SK-N-SH (cell line): ENCODE results near the gene SLC6A2. TPM values are rescaled to one million over a fixed set of nuclear protein-coding genes. Genes with fewer than 3 reads are reported as not detected.

Source experiments
- CTCF ChIA-PET: fragments of 300-600, 350-600 bp; formaldehyde crosslinking; extraction: SDS; loops from one replicate; lab custom pipeline; 2021; lab: Yijun Ruan, JAX
- POLR2A ChIA-PET: fragments of 350-600 bp; sonication (Branson Sonifier 250); formaldehyde crosslinking; extraction: SDS; loops from one replicate; lab custom pipeline; 2020; ENCODE audit warnings: antibody characterized with exemption, inconsistent platforms; lab: Yijun Ruan, JAX
- DNase-seq: peaks from one replicate; pipeline ENCODE4 v3.0.0; 2012
- H2AFZ ChIP-seq: fragments of 200-600 bp; sonication (generic); 2 replicates; pipeline ENCODE4 v1.8.1; 2016; ENCODE audit warnings: antibody characterized with exemption, mild to moderate bottlenecking, low read depth
- H3F3A ChIP-seq: fragments of 200-600 bp; sonication (generic); replicated peaks from 2 replicates; pipeline ENCODE3; 2016; ENCODE audit warnings: antibody characterized with exemption, mild to moderate bottlenecking; ENCODE audit not compliant: insufficient read depth
- H3K27ac ChIP-seq, 2 experiments: fragments of 200-500 bp in 1 of 2; fragments of 200-600 bp in 1 of 2; sonication (Bioruptor generic) in 1 of 2; sonication (generic), shearing (Covaris generic) in 1 of 2; 2 replicates each; pipeline versions ENCODE4 v1.5.1 to v1.6.1; 2014 to 2016; ENCODE audit warnings: low read depth in 2 of 2, inconsistent platforms in 1 of 2, low read length in 1 of 2, mild to moderate bottlenecking in 1 of 2, mixed read lengths in 1 of 2
- H3K27me3 ChIP-seq: fragments of 200-600 bp; sonication (generic), shearing (Covaris generic); 2 replicates; pipeline ENCODE4 v1.6.1; 2016; ENCODE audit warnings: mixed run types; ENCODE audit not compliant: insufficient read depth
- H3K36me3 ChIP-seq, 2 experiments: fragments of 200-500 bp in 1 of 2; fragments of 200-600 bp in 1 of 2; sonication (Bioruptor generic) in 1 of 2; sonication (generic) in 1 of 2; replicated peaks in 1 of 2; 2 replicates each; pipeline versions ENCODE3 to v1.5.1; 2014 to 2016; ENCODE audit warnings: low read length in 1 of 2, mild to moderate bottlenecking in 1 of 2; ENCODE audit not compliant: insufficient read depth in 2 of 2, control insufficient read depth in 1 of 2
- H3K4me1 ChIP-seq, 2 experiments: fragments of 200-500 bp in 1 of 2; fragments of 200-600 bp in 1 of 2; sonication (Bioruptor generic) in 1 of 2; sonication (generic), shearing (Covaris generic) in 1 of 2; 2 replicates each; pipeline versions ENCODE4 v1.5.1 to v1.6.1; 2014 to 2016; ENCODE audit warnings: low read depth in 1 of 2, low read length in 1 of 2, mixed run types in 1 of 2; ENCODE audit not compliant: insufficient read depth in 2 of 2, control insufficient read depth in 1 of 2
- H3K4me2 ChIP-seq: fragments of 200-600 bp; sonication (generic), shearing (Covaris generic); 2 replicates; pipeline ENCODE4 v1.6.1; 2017; ENCODE audit warnings: mixed run types
- H3K4me3 ChIP-seq, 2 experiments: fragments of 200-500 bp in 1 of 2; fragments of 200-600 bp in 1 of 2; sonication (Bioruptor generic) in 1 of 2; sonication (generic), shearing (Covaris generic) in 1 of 2; 2 replicates each; pipeline versions ENCODE4 v1.5.1 to v1.8.1; 2014 to 2016; ENCODE audit warnings: low read depth in 2 of 2, inconsistent platforms in 1 of 2, low read length in 1 of 2, mild to moderate bottlenecking in 1 of 2, mixed read lengths in 1 of 2, moderate library complexity in 1 of 2
- H3K79me2 ChIP-seq: fragments of 200-600 bp; sonication (generic); 2 replicates; pipeline ENCODE4 v1.8.1; 2017; ENCODE audit warnings: mild to moderate bottlenecking; ENCODE audit not compliant: insufficient read depth
- H3K9ac ChIP-seq: fragments of 200-600 bp; sonication (generic); 2 replicates; pipeline ENCODE4 v1.6.1; 2017; ENCODE audit warnings: mixed run types
- H3K9me2 ChIP-seq: fragments of 200-600 bp; sonication (generic); 2 replicates; pipeline ENCODE4 v1.6.1; 2017; ENCODE audit warnings: mixed run types
- H3K9me3 ChIP-seq: fragments of 200-600 bp; sonication (generic); 2 replicates; pipeline ENCODE4 v1.6.1; 2017; ENCODE audit warnings: mixed run types, mild to moderate bottlenecking, moderate library complexity
- H4K20me1 ChIP-seq: fragments of 200-600 bp; sonication (generic); 2 replicates; pipeline ENCODE4 v1.6.1; 2017; ENCODE audit warnings: mild to moderate bottlenecking, mixed run types; ENCODE audit not compliant: insufficient read depth
- EP300 ChIP-seq, 2 experiments: IDR thresholded peaks; 2 replicates each; pipeline versions ENCODE4 v1.4.0 to v1.6.1; 2012; ENCODE audit warnings: borderline replicate concordance in 1 of 2, low read depth in 1 of 2, low read length in 1 of 2
- FOXJ3 ChIP-seq: sonication (generic); formaldehyde crosslinking; IDR thresholded peaks from 2 replicates; pipeline ENCODE4 v1.5.1; 2020; ENCODE audit warnings: mild to moderate bottlenecking, missing genetic modification reagents
- GABPA ChIP-seq: IDR thresholded peaks from 2 replicates; pipeline ENCODE4 v1.4.0; 2012; ENCODE audit warnings: low read depth, mild to moderate bottlenecking
- GATA2 ChIP-seq: sonication (generic); formaldehyde crosslinking; IDR thresholded peaks from 2 replicates; pipeline ENCODE4 v1.5.0; 2020; ENCODE audit warnings: mild to moderate bottlenecking, missing genetic modification reagents
- JUND ChIP-seq: IDR thresholded peaks from 2 replicates; pipeline ENCODE4 v1.4.0; 2012
- MXI1 ChIP-seq: IDR thresholded peaks from 2 replicates; pipeline ENCODE4 v1.6.1; 2012; ENCODE audit warnings: mild to moderate bottlenecking, low read depth, low read length, improper control_type of control experiment
- NRF1 ChIP-seq: IDR thresholded peaks from 2 replicates; pipeline ENCODE4 v1.6.1; 2012; ENCODE audit warnings: low read depth, mild to moderate bottlenecking, low read length
- RCOR1 ChIP-seq: fragments of 150-350 bp; IDR thresholded peaks from 2 replicates; pipeline ENCODE4 v1.6.1; 2017; ENCODE audit warnings: antibody characterized with exemption, low read length
- RFX5 ChIP-seq: IDR thresholded peaks from 2 replicates; pipeline ENCODE4 v1.6.1; 2012; ENCODE audit warnings: mild to moderate bottlenecking, improper control_type of control experiment, low read length
- TAF1 ChIP-seq: IDR thresholded peaks from 2 replicates; pipeline ENCODE4 v1.6.1; 2012; ENCODE audit warnings: low read depth, mild to moderate bottlenecking, low read length, moderate library complexity, borderline replicate concordance
- TEAD4 ChIP-seq: IDR thresholded peaks from 2 replicates; pipeline ENCODE4 v1.4.0; 2012; ENCODE audit warnings: mild to moderate bottlenecking, borderline replicate concordance; ENCODE audit not compliant: insufficient read depth
- WGBS: methylation state at CpG from one replicate; pipeline ENCODE4 v1.1.6; 2017; ENCODE audit warnings: low lambda C conversion rate; 5-methylcytosine and 5-hydroxymethylcytosine counted together
- polyA plus RNA-seq, 3 experiments: library from polyadenylated mRNA; depleted of rRNA; stranded (reverse); fragments of >200 nt; gene quantifications; 2 replicates each; pipeline ENCODE4 v1.2.3, GENCODE V29; 2012
- TF ChIP-seq, protein P1 (sequence below): fragments of 150-350 bp; IDR thresholded peaks from 2 replicates; pipeline ENCODE4 v1.6.1; 2016; ENCODE audit warnings: mild to moderate bottlenecking, low read depth, low read length
- TF ChIP-seq, protein P2 (sequence below): IDR thresholded peaks from 2 replicates; pipeline ENCODE4 v1.4.0; 2012; ENCODE audit warnings: low read depth
- TF ChIP-seq, protein P3 (sequence below): IDR thresholded peaks from 2 replicates; pipeline ENCODE4 v1.4.0; 2012; ENCODE audit warnings: low read depth, borderline replicate concordance
- TF ChIP-seq, protein P4 (sequence below): IDR thresholded peaks from 2 replicates; pipeline ENCODE4 v1.4.0; 2012; ENCODE audit warnings: low read depth, borderline replicate concordance

SLC6A2 gene
- polyA plus RNA-seq, 1 of the 3 experiments (the other 2 are of a cell fraction): 3.3 TPM

DNA sequence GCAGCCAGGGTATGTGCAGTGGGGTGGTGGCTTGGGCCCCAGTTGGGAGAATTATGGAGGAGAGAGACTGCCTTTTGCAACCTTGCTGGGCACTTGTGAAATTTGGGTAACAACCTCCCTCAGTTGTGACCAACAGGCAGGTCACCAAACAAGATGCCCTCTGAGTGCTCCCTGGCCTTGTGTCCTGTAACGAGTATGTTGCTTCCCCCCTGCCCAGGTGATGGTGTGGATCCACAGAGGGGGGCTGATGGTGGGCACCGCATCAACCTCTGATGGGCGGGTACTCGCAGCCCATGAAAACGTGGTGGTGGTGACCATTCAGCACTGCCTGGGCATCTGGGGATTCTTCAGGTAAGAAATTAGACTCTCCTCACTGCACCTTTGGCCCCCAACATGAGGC is 74.3 kb downstream of the SLC6A2 start:
- no peak for DNase-seq
- no peak for TF ChIP-seq EP300 (IDR thresholded peaks at IDR 0.05; ENCODE audit: borderline replicate concordance in 1 of 2, low read depth in 1 of 2, low read length in 1 of 2)
- TF ChIP-seq TAF1: no peak
- no peak for TF ChIP-seq GABPA
- no peak for TF ChIP-seq NRF1
- TF ChIP-seq, protein P1, sequence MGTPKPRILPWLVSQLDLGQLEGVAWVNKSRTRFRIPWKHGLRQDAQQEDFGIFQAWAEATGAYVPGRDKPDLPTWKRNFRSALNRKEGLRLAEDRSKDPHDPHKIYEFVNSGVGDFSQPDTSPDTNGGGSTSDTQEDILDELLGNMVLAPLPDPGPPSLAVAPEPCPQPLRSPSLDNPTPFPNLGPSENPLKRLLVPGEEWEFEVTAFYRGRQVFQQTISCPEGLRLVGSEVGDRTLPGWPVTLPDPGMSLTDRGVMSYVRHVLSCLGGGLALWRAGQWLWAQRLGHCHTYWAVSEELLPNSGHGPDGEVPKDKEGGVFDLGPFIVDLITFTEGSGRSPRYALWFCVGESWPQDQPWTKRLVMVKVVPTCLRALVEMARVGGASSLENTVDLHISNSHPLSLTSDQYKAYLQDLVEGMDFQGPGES: no peak
- no peak for TF ChIP-seq RFX5
- TF ChIP-seq, protein P2, sequence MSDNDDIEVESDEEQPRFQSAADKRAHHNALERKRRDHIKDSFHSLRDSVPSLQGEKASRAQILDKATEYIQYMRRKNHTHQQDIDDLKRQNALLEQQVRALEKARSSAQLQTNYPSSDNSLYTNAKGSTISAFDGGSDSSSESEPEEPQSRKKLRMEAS: no peak
- TF ChIP-seq, protein P3, sequence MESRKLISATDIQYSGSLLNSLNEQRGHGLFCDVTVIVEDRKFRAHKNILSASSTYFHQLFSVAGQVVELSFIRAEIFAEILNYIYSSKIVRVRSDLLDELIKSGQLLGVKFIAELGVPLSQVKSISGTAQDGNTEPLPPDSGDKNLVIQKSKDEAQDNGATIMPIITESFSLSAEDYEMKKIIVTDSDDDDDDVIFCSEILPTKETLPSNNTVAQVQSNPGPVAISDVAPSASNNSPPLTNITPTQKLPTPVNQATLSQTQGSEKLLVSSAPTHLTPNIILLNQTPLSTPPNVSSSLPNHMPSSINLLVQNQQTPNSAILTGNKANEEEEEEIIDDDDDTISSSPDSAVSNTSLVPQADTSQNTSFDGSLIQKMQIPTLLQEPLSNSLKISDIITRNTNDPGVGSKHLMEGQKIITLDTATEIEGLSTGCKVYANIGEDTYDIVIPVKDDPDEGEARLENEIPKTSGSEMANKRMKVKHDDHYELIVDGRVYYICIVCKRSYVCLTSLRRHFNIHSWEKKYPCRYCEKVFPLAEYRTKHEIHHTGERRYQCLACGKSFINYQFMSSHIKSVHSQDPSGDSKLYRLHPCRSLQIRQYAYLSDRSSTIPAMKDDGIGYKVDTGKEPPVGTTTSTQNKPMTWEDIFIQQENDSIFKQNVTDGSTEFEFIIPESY: no peak
- TF ChIP-seq TEAD4: no peak
- TF ChIP-seq, protein P4, sequence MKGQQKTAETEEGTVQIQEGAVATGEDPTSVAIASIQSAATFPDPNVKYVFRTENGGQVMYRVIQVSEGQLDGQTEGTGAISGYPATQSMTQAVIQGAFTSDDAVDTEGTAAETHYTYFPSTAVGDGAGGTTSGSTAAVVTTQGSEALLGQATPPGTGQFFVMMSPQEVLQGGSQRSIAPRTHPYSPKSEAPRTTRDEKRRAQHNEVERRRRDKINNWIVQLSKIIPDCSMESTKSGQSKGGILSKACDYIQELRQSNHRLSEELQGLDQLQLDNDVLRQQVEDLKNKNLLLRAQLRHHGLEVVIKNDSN: no peak
- no peak for TF ChIP-seq RCOR1
- no peak for TF ChIP-seq MXI1
- no peak for TF ChIP-seq GATA2 (CRISPR knock-in tag)
- no peak for TF ChIP-seq FOXJ3 (CRISPR knock-in tag)
- no peak for TF ChIP-seq JUND
- Histone ChIP-seq H3K4me2 (no peak overlapping the region), H3K9me2 (no peaks in the 10 kb centered on the region), H3K9ac (no peak overlapping the region), H3K36me3 (no peaks in the 10 kb centered on the region), H2AFZ (no peak overlapping the region), H4K20me1 (no peaks in the 10 kb centered on the region), H3K27ac (no peak overlapping the region), H3K79me2 (no peaks in the 10 kb centered on the region), H3K4me3 (no peak overlapping the region), H3F3A (no peaks in the 10 kb centered on the region), H3K9me3 (no peaks in the 10 kb centered on the region), H3K4me1 (no peaks in the 10 kb centered on the region), H3K27me3 (no peaks in the 10 kb centered on the region)
- ChIA-PET CTCF (interaction anchor here (2.0 kb wide), 1 partner anchor 18 kb away, joined by 8 read pairs; no protein-coding TSS in a partner anchor), POLR2A (no interaction called here)
- WGBS: 20% methylated on average over 3 of the region's 5 CpGs
